Sigmoid colon (tissue), 7 donors: Measurements from ENCODE around the gene ZDHHC20. TPM values are rescaled to one million over a fixed set of nuclear protein-coding genes. Genes with fewer than 3 reads are reported as not detected.

Experiments
- DNase-seq: peaks from one replicate; pipeline ENCODE4 v3.0.0-alpha.2; 2019
- H3K27ac ChIP-seq, 4 donors: fragments of 200-600 bp; sonication (generic); one replicate each; pipeline ENCODE4 v1.5.1; 2016 to 2019; ENCODE audit warnings: mild to moderate bottlenecking in 1 of 4
- H3K27me3 ChIP-seq, 3 donors: fragments of 200-600 bp; sonication (generic); one replicate each; pipeline ENCODE4 v1.5.1; 2019; ENCODE audit warnings: mild to moderate bottlenecking in 1 of 3
- H3K36me3 ChIP-seq, 4 donors: fragments of 200-600 bp; sonication (generic); one replicate each; pipeline ENCODE4 v1.5.1; 2016 to 2019
- H3K4me1 ChIP-seq, 4 donors: fragments of 200-600 bp; sonication (generic); one replicate each; pipeline ENCODE4 v1.5.1; 2017 to 2019
- H3K4me3 ChIP-seq, 4 donors: fragments of 200-600 bp; sonication (generic); one replicate each; pipeline ENCODE4 v1.5.1; 2017 to 2019; ENCODE audit warnings: mild to moderate bottlenecking in 2 of 4, moderate library complexity in 1 of 4
- H3K9me3 ChIP-seq, 4 donors: fragments of 200-600 bp in 3 of 4; sonication (generic) in 3 of 4; one replicate each; pipeline versions ENCODE4 v1.5.1 to v1.6.1; 2013 to 2019
- CTCF ChIP-seq, 4 experiments: fragments of 450-650 bp in 3 of 4; fragments of 200-600 bp in 1 of 4; IDR thresholded peaks; one replicate each; pipeline ENCODE4 v1.5.1; 2016 to 2019; ENCODE audit warnings: antibody characterized with exemption in 4 of 4, mild to moderate bottlenecking in 3 of 4, moderate library complexity in 2 of 4
- EP300 ChIP-seq, 4 donors: sonication (generic); formaldehyde crosslinking; IDR thresholded peaks; one replicate each; pipeline ENCODE4 v1.6.1; 2017; ENCODE audit warnings: antibody characterized with exemption in 4 of 4
- POLR2A ChIP-seq, 2 donors: fragments of 450-650 bp; IDR thresholded peaks; one replicate each; pipeline ENCODE4 v1.6.1; 2016; ENCODE audit warnings: antibody characterized with exemption in 2 of 2, mild to moderate bottlenecking in 2 of 2, moderate library complexity in 2 of 2
- POLR2AphosphoS5 ChIP-seq, 4 donors: sonication (generic); formaldehyde crosslinking; IDR thresholded peaks; one replicate each; pipeline ENCODE4 v1.6.1; 2017; ENCODE audit warnings: antibody characterized with exemption in 4 of 4
- WGBS, 2 donors: extraction: QIAGEN DNeasy Blood & Tissue Kit; methylation state at CpG; one replicate each; pipeline ENCODE4 v1.1.7; 2013; 5-methylcytosine and 5-hydroxymethylcytosine counted together
- intact Hi-C: fragments of 100-400 bp; cut with DNase I; formaldehyde crosslinking; loops from one replicate; pipeline ENCODE4 v1.15.1; 2023
- polyA plus RNA-seq, 3 donors: library from polyadenylated mRNA; stranded (reverse); fragments of 200-250 nt; gene quantifications; one replicate each; pipeline ENCODE4 v1.2.3, GENCODE V29; 2013
- total RNA-seq, 4 donors: library from RNA; depleted of rRNA; stranded (reverse); fragments of >200 nt; gene quantifications; one replicate each; pipeline ENCODE4 v1.1.0, GENCODE V29; 2016
- donor health status: healthy with polysubstance abuse.
- donor health status: Bipolar disorder and iron deficiency.
- donor health status: healthy.

Gene ZDHHC20
- total and polyA plus RNA-seq, 7 donors = 14.4 to 56.7 (median 49.9) TPM

- WGBS, 2 donors = 92 to 95% methylated on average over 3 of the region's 3 CpGs
- H3K9me3 ChIP-seq = peaks cover 0 to 4% (median 3%) of the 10 kb centered on the region in 4 donors
- H3K4me1 ChIP-seq = peaks cover 0 to 13% (median 8%) of the 10 kb centered on the region in 4 donors
- intact Hi-C loops = no loop called here
- peak overlapping the region in 2 of 4 donors; percentile 55 to 63 for H3K27ac ChIP-seq
- no peak for TF ChIP-seq POLR2A (IDR thresholded peaks at IDR 0.05)
- no peak for TF ChIP-seq CTCF (IDR thresholded peaks at IDR 0.05)
- peak in 1 of 4 donors; percentile 9 for TF ChIP-seq EP300 (IDR thresholded peaks at IDR 0.05)
- TF ChIP-seq POLR2AphosphoS5 (IDR thresholded peaks at IDR 0.05) = peak in 1 of 4 donors; percentile 13
- H3K4me3 ChIP-seq = no peak overlapping the region
- no peaks in the 10 kb centered on the region for H3K27me3 ChIP-seq
- DNase-seq = no peak
- H3K36me3 ChIP-seq = no peaks in the 10 kb centered on the region
These were observed 24.5 kb downstream of the ZDHHC20 start for GRCh38 chr13:21434588-21434987.

GRCh38 chr13:21429211-21429610, 29.9 kb downstream of the ZDHHC20 start:
- WGBS, 2 donors = 75 to 77% methylated on average over 2 of the region's 2 CpGs
- Histone ChIP-seq H3K27ac (no peak overlapping the region), H3K9me3 (peaks cover 0 to 8% (median under 1%) of the 10 kb centered on the region in 4 donors), H3K27me3 (no peaks in the 10 kb centered on the region), H3K36me3 (no peaks in the 10 kb centered on the region), H3K4me1 (no peaks in the 10 kb centered on the region), H3K4me3 (no peak overlapping the region)
- intact Hi-C loops = no loop called here
- no peak for DNase-seq
- TF ChIP-seq EP300 (IDR thresholded peaks at IDR 0.05) (no peak), CTCF (IDR thresholded peaks at IDR 0.05) (no peak), POLR2A (IDR thresholded peaks at IDR 0.05) (no peak), POLR2AphosphoS5 (IDR thresholded peaks at IDR 0.05) (no peak)

GRCh38 chr13:21427741-21428140, 31.4 kb downstream of the ZDHHC20 start:
- TF ChIP-seq CTCF (IDR thresholded peaks at IDR 0.05) = no peak
- intact Hi-C loops = no loop called here
- 57 to 69% methylated on average over 2 of the region's 2 CpGs for WGBS, 2 donors
- Histone ChIP-seq H3K9me3 (peaks cover 0 to 8% (median under 1%) of the 10 kb centered on the region in 4 donors), H3K27ac (no peak overlapping the region), H3K27me3 (no peaks in the 10 kb centered on the region), H3K4me1 (no peaks in the 10 kb centered on the region), H3K36me3 (no peaks in the 10 kb centered on the region), H3K4me3 (no peak overlapping the region)
- DNase-seq = no peak

DNA sequence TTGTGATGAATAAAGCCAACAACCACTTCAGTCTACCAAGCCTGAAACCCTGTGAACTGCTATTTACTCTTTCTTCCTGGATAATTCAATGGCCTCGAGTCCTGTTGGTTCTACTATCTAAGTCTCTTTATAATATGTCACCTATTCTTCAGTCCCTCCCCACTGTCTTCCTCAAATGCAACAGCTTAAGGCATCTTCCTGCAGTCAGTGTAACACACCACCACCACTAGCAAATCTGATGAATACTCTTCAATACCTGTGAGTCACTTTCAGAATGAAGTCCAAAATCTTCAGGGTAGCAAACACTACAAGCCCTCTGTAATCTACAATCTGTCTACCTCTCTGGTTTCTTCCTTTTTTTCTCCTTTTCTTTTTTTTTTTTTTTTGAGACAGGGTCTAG, 32.9 kb downstream of the ZDHHC20 start:
- Histone ChIP-seq H3K4me3 (no peak overlapping the region), H3K9me3 (peaks cover 0 to 8% (median under 1%) of the 10 kb centered on the region in 4 donors), H3K27me3 (no peaks in the 10 kb centered on the region), H3K36me3 (no peaks in the 10 kb centered on the region), H3K27ac (no peak overlapping the region), H3K4me1 (no peaks in the 10 kb centered on the region)
- WGBS, 2 donors = 20 to 79% methylated on average over 1 of the region's 1 CpG
- TF ChIP-seq CTCF (IDR thresholded peaks at IDR 0.05) (no peak), POLR2A (IDR thresholded peaks at IDR 0.05) (no peak), POLR2AphosphoS5 (IDR thresholded peaks at IDR 0.05) (no peak), EP300 (IDR thresholded peaks at IDR 0.05) (no peak)
- intact Hi-C loops = no loop called here
- no peak for DNase-seq

DNA sequence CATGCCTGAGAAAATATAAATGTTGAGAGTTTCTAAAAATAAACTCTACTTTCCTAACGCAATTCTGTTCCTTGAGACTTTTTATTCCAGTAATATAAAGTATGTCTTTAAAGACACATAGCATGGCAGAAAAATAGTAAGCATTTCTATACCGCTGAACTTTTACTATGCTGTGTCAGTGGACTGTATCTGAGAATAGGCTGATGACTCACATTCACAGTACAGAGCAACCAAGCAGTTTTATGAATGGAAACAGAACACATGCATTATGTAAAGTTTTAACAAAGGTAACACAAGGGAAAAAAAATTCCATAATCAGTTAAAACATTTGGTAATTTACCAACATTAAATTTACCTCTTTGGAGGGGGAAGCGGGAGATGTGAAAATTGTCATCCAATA, 38.4 kb downstream of the ZDHHC20 start:
- Histone ChIP-seq H3K4me1 (no peaks in the 10 kb centered on the region), H3K36me3 (peaks cover 0 to 4% (median 0%) of the 10 kb centered on the region in 4 donors), H3K27ac (no peak overlapping the region), H3K9me3 (no peaks in the 10 kb centered on the region), H3K4me3 (no peak overlapping the region), H3K27me3 (no peaks in the 10 kb centered on the region)
- DNase-seq = no peak
- intact Hi-C loops = no loop called here
- TF ChIP-seq CTCF (IDR thresholded peaks at IDR 0.05) = no peak
- TF ChIP-seq POLR2A (IDR thresholded peaks at IDR 0.05) = no peak
- no peak for TF ChIP-seq POLR2AphosphoS5 (IDR thresholded peaks at IDR 0.05)
- TF ChIP-seq EP300 (IDR thresholded peaks at IDR 0.05) = no peak
- 82 to 89% methylated on average over 3 of the region's 3 CpGs for WGBS, 2 donors
